ENCODE results near the gene AHCTF1.

AHCTF1 gene

DNA sequence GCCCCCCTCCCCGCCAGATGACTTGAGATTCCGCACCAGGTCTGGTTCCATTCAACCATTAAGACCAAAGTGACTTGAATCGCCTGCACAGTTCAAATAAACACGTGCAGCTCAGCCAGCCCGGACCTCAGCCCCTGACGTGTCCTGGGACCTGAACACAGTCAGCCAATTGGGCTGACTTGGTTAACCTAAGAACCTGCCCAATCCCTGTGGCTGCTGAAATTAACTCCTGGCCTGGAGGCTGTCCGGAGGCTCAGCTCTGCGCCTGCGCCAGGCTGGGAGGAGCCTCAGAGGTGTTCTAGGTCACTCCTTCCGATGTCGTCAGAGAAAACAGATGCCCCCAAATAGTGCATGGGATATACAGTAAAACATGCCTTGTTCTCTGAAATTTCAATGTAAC lies 134.2 kb downstream of the AHCTF1 start:
- no peak for DNase-seq

DNA sequence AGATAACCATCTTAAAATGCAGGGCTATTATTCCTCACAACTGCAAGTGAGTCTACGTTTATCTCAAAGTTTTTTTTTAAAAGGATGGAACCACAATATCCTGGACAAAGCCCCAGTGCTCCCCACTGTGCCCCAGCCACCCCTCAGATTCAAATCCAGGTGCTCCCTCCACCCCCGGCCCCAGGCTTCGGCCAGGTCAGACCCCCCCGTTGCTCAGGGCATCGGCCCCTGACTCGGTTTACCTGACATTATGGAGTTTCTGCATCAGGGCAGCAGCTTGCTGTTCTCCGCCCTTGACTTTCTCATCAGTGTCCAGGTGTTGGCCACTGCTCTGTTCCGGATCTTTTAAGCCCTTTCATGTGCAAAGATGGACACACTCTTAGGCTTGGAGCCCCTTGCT lies 134.6 kb downstream of the AHCTF1 start:
- DNase-seq = no peak

DNA sequence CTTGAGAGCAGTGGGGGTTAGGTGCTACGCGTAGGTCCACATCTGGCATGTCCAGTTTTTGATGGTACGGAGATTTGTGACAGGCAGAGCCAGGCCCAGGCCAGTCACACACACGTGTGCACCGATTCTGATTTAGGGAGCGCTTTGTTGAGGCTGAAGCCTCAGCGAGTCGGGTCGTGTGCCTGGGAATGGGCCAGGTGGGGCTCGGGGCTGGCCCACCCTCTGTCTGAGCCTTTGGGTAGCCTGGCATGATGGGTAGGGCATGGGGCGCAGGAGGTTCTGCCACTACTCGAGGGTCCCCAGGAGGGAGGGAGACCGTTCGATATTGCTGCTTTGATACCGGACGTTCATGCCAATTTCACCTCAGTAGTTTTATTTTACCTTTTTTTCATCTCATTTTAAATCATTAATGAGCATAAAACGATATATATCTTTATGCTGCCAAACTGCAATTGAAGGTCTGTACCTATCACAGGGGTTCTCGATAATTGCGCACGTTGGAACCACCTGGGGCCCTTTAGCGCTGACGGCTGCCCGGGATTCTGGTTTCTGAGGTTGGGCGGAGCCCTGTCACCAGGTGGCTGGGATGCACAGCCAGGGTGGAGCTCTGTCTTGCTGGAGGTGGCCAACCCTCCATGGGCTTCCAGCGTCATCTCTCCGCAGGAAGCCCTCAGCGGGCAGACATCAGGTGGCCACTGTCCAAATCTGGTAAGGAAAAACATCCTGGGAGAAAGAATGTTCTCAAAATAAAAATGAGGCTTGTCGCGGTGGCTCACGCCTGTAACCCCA lies 135.6 kb downstream of the AHCTF1 start:
- DNase-seq = no peak

DNA sequence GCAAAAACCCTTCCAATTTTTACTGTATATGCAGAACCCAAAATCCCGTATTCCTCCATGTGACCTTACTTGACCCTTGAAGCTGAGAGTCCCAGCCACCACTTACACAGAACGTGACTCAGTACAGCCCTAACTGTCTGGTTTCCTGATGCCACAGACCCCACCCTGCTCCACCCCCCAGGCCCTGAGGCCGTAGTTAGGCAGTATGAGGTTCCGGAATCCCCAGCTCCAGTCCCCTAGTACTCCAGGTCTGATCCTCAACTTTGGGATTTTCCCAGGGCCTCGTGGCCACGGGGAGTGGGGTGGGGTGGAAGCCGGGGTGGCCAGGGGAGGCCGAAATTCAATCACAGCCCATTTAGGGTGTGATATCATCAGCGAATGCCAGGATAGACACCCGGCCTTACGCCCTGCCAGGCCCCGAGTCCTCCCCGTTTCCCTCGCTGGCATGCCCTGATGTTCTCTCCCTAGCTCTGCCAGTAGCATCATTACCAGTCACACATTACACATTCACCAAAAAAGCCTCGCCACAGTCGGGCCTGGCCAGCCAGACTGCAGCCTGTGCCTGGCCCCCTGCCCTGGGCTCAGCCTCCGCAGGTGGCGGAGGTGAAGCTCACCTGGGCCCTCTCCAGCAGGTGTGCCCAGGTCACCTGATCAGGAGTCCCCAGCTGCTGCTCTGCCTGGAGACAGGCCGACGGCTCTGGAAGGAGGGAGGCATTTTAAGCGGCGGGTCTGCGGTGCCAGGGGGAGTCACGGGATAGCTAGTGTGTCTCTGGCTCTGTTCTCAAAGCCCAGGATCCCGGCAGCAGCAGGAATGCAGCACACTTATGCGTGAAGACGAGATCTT lies 136.7 kb downstream of the AHCTF1 start:
- no peak for DNase-seq

DNA sequence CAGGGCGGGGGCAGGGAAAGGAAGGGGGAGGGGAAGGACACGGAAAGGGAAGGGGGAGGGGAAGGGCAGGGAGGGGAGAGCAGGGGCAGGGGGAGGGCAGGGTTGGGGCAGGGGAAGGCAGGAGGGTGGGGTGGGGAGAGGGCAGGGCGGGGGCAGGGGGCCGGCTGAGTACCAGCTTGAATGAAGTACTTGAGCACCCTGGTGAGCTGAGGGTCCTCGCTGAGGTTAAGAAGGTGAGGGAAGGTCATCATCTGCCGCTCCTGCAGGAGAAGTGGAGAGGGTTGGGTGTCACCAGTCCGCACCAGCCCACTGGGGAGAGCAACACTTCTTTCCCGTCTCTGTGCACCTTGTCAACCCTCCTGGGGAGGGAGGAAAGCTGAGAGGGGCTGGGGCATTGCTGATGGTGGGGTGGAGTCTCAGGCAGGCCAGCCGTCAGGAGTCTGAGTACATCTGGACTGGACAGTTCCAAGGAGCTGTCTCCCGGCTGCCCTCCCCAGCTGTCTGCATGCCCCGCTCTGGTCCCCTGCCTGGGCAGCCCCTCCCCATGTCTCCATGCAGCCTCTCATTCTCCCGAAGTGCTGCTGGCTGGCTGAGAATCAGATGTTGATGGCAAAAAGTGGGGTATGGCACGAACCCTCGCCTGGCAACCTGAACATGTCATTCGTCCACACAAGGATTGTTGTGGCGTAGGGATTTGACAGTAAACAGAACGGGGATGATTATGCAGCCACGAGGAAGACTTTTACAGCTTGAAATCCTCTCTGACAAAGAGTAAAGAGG lies 137.5 kb downstream of the AHCTF1 start:
- no peak for DNase-seq

DNA sequence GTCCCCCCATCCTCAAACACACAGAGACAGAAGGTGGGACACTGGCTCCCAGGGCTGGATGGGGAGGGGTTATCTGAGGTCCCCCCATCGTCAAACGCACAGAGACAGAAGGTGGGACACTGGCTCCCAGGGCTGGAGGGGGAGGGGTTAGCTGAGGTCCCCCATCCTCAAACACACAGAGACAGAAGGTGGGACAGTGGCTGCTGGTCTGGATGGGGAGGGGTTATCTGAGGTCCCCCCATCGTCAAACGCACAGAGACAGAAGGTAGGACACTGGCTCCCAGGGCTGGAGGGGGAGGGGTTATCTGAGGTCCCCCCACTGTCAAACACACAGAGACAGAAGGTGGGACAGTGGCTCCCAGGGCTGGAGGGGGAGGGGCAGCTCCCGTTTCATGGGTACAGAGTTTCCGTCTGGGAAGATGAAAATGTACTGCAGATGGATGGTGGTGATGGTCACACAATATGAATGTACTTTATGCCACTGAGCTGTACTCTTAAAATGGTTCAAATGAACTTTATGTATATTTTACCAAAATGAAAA lies 138.3 kb downstream of the AHCTF1 start:
- no peak for DNase-seq

DNA sequence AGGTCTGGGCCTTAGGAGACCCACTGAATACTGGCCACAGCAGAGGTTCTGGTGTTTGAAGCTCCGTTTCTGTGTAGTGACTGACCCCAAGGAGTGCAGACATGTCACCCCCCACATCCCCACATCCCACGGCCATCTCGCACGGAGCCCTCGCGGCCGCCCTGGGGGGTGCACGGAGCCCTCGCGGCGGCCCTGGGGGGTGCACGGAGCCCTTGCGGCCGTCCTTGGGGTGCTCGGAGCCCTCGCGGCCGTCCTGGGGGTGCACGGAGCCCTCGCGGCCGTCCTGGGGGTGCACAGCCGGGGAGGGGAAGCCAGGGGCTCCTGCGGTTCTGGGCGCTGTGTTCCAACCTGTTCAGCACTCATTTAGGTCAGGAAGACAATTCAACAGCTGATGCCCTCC lies 139.1 kb downstream of the AHCTF1 start:
- DNase-seq = no peak

DNA sequence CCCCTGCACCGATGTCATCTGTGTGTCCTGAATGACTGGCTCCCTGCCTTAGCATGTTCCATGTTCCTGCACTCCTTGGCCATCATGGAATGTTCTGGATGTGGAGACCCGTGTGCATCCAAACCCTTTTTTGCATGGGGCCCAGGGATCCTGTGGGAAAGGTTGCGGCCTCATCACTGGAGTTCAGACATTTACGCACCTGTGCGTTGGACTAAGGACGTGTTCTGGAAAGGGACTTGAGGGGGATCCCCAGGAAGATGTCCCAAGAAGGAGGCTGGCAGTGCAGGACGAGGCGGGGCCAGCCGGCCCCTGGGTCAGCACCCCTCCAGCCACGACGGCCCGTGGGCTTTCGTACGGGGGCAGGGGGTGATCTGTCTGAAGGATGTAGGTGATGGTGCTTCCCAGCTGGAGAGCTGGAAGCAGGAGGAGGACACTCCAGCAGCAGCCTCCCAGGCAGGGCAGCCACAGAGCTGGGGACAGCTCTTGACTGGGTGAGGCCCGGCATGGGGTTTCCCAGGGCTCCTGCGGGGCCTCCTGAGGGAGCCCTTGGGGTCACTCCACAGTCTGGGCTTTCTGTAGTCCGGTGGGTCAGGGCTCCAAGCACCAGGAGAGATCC lies 140.3 kb downstream of the AHCTF1 start:
- DNase-seq = no peak

DNA sequence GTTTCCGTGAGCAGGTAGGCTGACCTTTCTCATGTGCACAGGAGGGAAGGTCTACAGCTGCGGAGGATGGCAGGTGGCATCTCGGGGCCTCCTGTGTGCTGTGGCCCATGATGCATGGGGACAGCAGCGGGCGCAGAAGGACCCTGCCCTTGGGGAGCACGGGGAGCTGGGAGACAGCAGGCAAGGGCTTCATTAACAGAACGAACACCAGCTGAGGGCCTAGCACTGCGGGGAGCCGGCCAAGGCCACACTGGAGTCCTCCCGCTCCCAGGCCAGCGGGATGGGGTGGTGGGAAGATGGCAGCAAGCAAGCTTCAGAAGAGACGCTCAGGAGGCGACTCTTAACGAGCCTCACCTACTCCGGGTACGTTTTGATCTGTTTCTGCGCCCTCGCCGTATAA lies 140.9 kb downstream of the AHCTF1 start:
- DNase-seq = no peak

DNA sequence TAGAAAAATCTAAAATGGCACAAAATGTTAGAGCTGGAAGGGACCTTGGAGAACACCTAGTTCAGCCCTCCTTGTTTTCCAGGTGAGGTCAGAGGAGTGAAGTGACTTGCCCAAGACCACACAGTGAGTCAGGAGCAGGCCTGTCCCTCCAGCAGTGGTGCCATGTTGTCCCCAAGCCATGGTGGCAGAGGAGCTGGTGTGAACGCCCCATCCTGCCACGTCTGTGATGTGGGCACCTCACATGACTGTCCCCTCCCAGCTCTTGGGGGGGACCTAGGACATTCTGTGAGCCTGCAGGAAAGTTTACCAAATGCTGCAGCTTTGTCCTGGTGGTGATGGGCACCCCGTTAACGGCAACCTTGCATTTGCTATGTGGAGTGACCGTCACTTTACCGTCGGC lies 141.4 kb downstream of the AHCTF1 start:
- DNase-seq = no peak

DNA sequence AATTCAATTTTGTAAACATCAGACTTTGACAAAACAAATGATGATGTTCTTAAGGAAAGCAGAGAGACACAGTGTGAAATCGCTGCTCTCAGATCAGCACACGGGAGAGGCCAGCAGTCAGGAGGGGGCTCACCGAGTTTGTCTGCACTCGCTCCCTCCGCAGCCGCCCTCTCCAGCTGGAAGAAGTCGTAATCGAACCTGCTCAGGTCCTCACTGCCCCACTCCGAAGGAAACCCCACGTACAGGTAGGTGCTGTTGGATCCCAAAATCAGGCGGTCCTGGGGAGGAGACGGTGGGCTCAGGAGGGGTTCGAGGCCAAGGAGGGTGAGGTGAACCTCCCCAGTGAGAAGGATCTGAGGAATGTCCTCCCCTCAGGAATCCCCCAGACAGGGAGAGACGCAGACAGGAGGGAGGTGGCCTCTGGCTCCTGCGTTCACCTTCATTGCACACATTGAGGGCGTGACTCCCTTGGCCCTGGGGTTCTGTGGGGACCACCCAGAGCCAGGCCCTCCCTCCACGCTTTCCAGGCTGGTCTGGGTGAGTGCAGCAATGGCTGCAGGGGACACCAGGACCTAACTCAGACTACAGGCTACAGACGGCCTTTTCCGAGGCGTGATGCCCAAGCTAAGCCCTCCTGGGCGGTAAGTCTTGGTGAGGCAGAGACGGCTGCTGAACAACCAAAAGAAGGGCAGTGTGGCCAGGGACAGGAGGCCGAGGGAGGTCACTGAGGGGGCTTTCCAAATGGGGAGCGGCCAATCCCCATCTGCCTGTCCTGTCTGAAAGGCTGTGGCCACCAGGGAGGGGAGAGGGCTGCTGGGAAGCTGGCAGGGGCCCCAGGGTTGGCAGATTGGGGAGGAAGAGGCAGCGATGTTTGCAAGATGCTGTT lies 142.1 kb downstream of the AHCTF1 start:
- DNase-seq = no peak

Measured in OCI-M1 (cell line).